ENCODE measurements around the gene SUSD4. TPM values are rescaled to one million over a fixed set of nuclear protein-coding genes. Genes with fewer than 3 reads are reported as not detected.

Gene SUSD4
- polyA plus RNA-seq, 1 of the 3 experiments (the other 2 are of a cell fraction): 0.31 TPM

- TF ChIP-seq MAX (IDR thresholded peaks at IDR 0.05; ENCODE audit: low read depth): no peak
- no peaks in the 10 kb centered on the region for H3K27me3 ChIP-seq (ENCODE audit: insufficient read depth)
- no peak overlapping the region for H3K4me3 ChIP-seq (ENCODE audit: low read depth in 2 of 2, low read length in 1 of 2)
Measured at GRCh38 chr1:223374064-223374610, 10.2 kb upstream of the SUSD4 start.

GRCh38 chr1:223364685-223365382, 858 bp upstream of the SUSD4 start:
- peaks cover 40% of the 10 kb centered on the region for H3K27me3 ChIP-seq (ENCODE audit: insufficient read depth)
- CTCF ChIA-PET: interaction anchor here (2.0 to 3.1 kb wide), 2 partner anchors 231 to 241 kb away, joined by 10 to 12 read pairs; no protein-coding TSS in a partner anchor
- POLR2A ChIA-PET: interaction anchor here (1.3 kb wide), 1 partner anchor 13 kb away, joined by 3 read pairs; no protein-coding TSS in a partner anchor
- no peaks in the 10 kb centered on the region for H3K9me2 ChIP-seq
- no peaks in the 10 kb centered on the region for H3F3A ChIP-seq (replicated peaks; ENCODE audit: insufficient read depth)
- H3K4me2 ChIP-seq: no peak overlapping the region
- H3K79me2 ChIP-seq (ENCODE audit: insufficient read depth): no peaks in the 10 kb centered on the region
- no peak overlapping the region for H3K9ac ChIP-seq
- no peaks in the 10 kb centered on the region for H3K9me3 ChIP-seq
- peak overlapping the region in 1 of 2 experiments; percentile 51; a peak in 2 of 4 replicates for H3K4me3 ChIP-seq (ENCODE audit: low read depth in 2 of 2, low read length in 1 of 2)
- no peak overlapping the region for H3K27ac ChIP-seq (ENCODE audit: low read depth in 2 of 2, low read length in 1 of 2)
- TF ChIP-seq GATA2 (CRISPR knock-in tag; IDR thresholded peaks at IDR 0.05) (no peak), RCOR1 (IDR thresholded peaks at IDR 0.05; ENCODE audit: low read length) (no peak), MEF2A (IDR thresholded peaks at IDR 0.05; ENCODE audit: borderline replicate concordance, low read depth) (no peak), FOXJ3 (CRISPR knock-in tag; IDR thresholded peaks at IDR 0.05) (no peak), TEAD4 (IDR thresholded peaks at IDR 0.05; ENCODE audit: borderline replicate concordance, insufficient read depth) (no peak), USF2 (IDR thresholded peaks at IDR 0.05; ENCODE audit: borderline replicate concordance, low read depth, low read length) (no peak), RXRA (IDR thresholded peaks at IDR 0.05; ENCODE audit: borderline replicate concordance, low read depth) (no peak)
- H4K20me1 ChIP-seq (ENCODE audit: insufficient read depth): no peaks in the 10 kb centered on the region
- no peaks in the 10 kb centered on the region for H3K36me3 ChIP-seq (replicated peaks in 1 of 2; ENCODE audit: control insufficient read depth in 1 of 2, insufficient read depth in 2 of 2, low read length in 1 of 2)
- no peak for DNase-seq
- peaks cover 0 to 9% of the 10 kb centered on the region in 2 experiments; a peak in 1 of 4 replicates for H3K4me1 ChIP-seq (ENCODE audit: control insufficient read depth in 1 of 2, insufficient read depth in 2 of 2, low read depth in 1 of 2, low read length in 1 of 2)
- no peak overlapping the region for H2AFZ ChIP-seq (ENCODE audit: low read depth)
- 6% methylated on average over 25 of the region's 55 CpGs for WGBS (ENCODE audit: low lambda C conversion rate)

More at GRCh38 chr1:223374064-223374610, 10.2 kb upstream of the SUSD4 start:
- no peak for DNase-seq
- ChIA-PET CTCF (no interaction called here), POLR2A (no interaction called here)
- Histone ChIP-seq H3K36me3 (replicated peaks in 1 of 2; ENCODE audit: control insufficient read depth in 1 of 2, insufficient read depth in 2 of 2, low read length in 1 of 2) (no peaks in the 10 kb centered on the region), H3K79me2 (ENCODE audit: insufficient read depth) (no peaks in the 10 kb centered on the region), H2AFZ (ENCODE audit: low read depth) (no peak overlapping the region), H3K4me1 (ENCODE audit: control insufficient read depth in 1 of 2, insufficient read depth in 2 of 2, low read depth in 1 of 2, low read length in 1 of 2) (no peaks in the 10 kb centered on the region), H3K9me3 (no peaks in the 10 kb centered on the region), H3K9ac (no peak overlapping the region), H4K20me1 (ENCODE audit: insufficient read depth) (no peaks in the 10 kb centered on the region), H3K4me2 (no peak overlapping the region), H3K27ac (ENCODE audit: low read depth in 2 of 2, low read length in 1 of 2) (no peak overlapping the region), H3F3A (replicated peaks; ENCODE audit: insufficient read depth) (no peaks in the 10 kb centered on the region), H3K9me2 (no peaks in the 10 kb centered on the region)
- 14% methylated on average over 4 of the region's 4 CpGs for WGBS (ENCODE audit: low lambda C conversion rate)

Data from SK-N-SH (cell line).